Measurements from ENCODE around the gene HNF1A.
A peak's percentile ranks its signal among the peaks of the same experiment; 100 is the strongest.
"Not testable (repeated sequence)": the region's sequence is repeated elsewhere in the genome, so short reads cannot be mapped to it uniquely, and the experiment has no call there.

The HNF1A gene

GRCh38 chr12:121011820-121012219 is 33.5 kb downstream of the HNF1A start:
- no peak for DNase-seq (ENCODE audit: low read depth, low spot score)

DNA sequence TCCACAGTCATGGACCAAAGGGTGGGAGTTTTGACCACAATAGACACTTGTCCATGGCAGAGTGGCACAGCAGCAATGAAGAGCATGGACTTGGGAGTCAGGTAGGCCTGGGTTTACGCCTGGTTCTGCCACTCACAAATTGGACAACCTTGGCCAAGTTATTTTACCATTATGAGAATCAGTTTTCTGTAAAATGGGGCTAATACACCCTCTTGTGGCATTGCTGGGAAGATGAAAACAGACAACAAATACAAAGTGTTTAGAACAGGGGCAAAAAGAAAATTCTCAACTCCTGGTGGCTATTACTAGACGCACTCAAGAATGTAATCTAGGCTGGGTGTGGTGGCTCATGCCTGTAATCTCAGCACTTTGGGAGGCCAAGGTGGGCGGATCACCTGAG is 35.4 kb downstream of the HNF1A start:
- DNase-seq (ENCODE audit: low read depth, low spot score): no peak

- DNase-seq (ENCODE audit: low read depth, low spot score): peak; percentile 84
Observed at GRCh38 chr12:121015825-121016766, 37.8 kb downstream of the HNF1A start, which contains the start of gene C12orf43. TSS of gene C12orf43 (minus strand) at chr12:121016487. CDS start at chr12:121016474, 13 bp downstream.

DNA sequence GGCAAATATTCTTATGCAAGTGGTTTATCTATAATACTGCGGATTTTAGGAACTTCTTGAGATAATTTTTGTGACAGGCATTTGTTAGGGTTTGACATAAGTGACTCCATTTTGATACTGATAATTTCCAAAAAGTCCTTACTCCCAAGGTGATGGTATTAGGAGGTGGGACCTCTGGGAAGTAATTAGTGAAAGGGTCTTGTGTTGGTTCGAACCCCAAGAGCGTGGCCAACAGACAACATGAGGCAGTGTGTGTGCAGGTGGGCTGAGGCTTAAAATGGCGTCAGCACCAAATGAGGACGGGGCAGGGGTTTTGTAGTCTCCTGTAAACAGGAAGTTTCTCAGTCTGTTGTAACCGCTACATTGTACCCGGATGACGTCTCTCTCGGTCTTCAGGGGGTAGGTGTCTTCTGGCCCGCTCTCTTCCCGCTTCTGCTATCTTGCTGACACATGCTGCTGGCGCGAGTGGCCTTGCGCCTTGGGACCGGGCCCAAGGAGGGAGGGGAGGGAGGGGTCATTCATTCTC is 39.7 kb downstream of the HNF1A start:
- no peak for DNase-seq (ENCODE audit: low read depth, low spot score)

- no peak for DNase-seq (ENCODE audit: low read depth, low spot score)
Observed at GRCh38 chr12:121018860-121019617, 40.7 kb downstream of the HNF1A start.

GRCh38 chr12:121021754-121022153 is 43.4 kb downstream of the HNF1A start:
- DNase-seq (ENCODE audit: low read depth, low spot score): no peak

GRCh38 chr12:121022713-121023112 is 44.4 kb downstream of the HNF1A start:
- DNase-seq (ENCODE audit: low read depth, low spot score): no peak

DNA sequence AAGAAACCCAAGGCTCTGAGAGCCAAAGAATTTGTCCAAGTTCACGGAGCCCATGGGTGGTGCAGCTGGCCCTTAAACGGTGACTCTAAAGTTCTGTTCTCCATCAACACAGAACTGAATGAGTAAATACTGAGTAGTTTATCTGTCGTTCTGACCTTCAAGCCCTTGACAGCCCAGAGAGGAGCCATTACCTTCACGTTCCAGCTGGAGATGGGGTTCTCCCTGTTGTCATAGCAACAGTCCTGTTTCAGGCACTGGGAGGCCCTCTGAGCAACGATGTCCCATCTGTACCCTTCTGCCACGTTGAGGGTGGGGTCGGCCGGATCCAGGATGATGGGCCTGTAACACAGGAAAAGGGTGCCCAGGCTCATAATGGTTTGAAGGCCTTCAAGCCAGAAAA is 45.5 kb downstream of the HNF1A start:
- no peak for DNase-seq (ENCODE audit: low read depth, low spot score)

- DNase-seq (ENCODE audit: low read depth, low spot score): no peak
Observed at GRCh38 chr12:121025442-121026226, 47.3 kb downstream of the HNF1A start.

- DNase-seq (ENCODE audit: low read depth, low spot score): no peak
Observed at GRCh38 chr12:121026274-121027045, 48.1 kb downstream of the HNF1A start.

DNA sequence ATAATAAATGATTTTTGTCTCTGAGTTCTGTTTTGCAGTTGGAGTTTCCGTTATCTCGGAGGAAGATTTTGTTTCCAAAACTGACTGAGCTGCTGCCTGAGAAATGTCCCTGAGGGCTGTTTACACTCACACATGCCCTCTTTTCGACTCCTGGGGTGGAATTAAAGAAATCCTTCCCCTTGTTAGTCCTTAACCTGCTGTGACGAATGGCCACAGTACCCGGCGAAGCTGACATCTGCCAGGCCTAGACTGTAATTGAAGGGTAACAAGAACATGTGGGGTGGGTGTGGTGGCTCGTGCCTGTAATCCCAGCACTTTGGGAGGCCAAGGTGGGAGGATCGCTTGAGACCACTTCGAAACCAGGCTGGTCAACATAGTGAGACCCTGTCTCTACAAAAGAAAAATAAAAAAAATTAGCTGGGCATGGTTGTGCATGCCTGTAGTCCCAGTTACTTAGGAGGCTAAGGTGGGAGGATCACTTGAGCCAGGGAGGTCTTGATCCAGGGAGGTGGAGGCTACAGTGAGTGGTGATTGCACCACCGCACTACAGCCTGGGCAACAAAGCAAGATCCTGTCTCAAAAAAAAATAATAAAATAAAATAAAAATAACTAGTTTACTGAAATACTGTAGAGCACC is 52.4 kb downstream of the HNF1A start:
- DNase-seq (ENCODE audit: low read depth, low spot score): no peak

- no peak for DNase-seq (ENCODE audit: low read depth, low spot score)
Observed at GRCh38 chr12:121033625-121034349, 55.4 kb downstream of the HNF1A start.

DNA sequence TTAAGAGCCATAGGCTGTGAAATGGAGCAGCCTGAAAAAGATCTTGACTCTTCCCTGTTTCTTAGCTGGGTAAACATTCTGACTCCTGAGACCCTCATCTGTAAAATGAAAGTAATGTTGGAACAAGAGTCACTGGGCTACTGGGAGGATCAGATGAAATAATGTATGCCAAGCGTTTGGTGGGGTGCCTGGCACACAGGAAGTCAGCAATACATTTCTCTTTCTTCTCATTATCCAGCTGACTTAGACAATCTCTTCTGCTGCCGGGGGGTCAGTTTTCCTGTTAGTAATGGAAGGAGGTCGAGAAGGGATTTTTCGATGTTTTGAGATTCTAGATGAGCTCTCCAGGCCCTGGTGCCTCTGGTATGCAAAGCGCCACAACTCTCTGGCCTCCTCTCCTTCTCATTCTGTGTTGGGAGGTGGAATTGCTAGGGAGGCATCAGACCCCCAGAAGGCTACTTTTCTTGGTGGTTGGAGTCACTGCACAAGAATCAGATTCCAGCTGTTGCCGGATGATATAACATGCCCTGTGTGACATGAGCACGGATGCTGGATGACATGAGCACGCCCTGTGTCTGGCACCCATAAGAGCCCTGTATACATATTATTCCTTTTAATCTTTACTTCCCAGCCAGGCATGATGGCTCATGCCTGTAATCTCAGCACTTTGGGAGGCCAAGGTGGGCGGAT is 56.4 kb downstream of the HNF1A start:
- DNase-seq (ENCODE audit: low read depth, low spot score): no peak

DNA sequence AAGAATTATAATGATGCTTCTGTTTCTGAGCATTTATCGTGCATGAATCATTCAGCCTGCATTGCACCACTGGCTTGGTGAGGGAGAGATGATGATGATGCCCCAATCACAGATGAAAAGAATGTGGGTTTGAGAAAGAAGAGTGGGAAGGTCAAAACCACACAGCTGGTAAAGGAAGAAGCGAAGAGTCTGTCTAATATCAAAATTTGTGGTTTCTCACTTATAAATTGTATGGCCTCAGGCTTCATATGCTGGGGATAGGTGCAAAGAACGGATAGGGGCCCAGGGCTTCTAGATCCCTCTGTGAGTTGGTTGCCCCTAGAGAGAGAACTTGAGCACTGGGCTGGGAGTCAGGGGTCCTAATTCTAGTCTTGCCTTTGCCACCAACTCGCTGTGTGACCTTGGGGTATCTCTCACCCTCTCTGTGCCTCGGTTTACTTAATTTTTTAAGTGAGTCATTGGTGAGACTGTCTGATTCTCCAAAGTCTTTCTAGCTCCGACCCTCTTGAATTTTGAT is 58.5 kb downstream of the HNF1A start:
- DNase-seq (ENCODE audit: low read depth, low spot score): peak; percentile 17

GRCh38 chr12:121038861-121039668 is 60.7 kb downstream of the HNF1A start, which contains the start of gene OASL:
TSS of gene OASL (minus strand) at chr12:121039246. CDS start at chr12:121038971, 275 bp downstream.
- DNase-seq (ENCODE audit: low read depth, low spot score): no peak

GRCh38 chr12:121043067-121043466 is 64.7 kb downstream of the HNF1A start:
- no peak for DNase-seq (ENCODE audit: low read depth, low spot score)

DNA sequence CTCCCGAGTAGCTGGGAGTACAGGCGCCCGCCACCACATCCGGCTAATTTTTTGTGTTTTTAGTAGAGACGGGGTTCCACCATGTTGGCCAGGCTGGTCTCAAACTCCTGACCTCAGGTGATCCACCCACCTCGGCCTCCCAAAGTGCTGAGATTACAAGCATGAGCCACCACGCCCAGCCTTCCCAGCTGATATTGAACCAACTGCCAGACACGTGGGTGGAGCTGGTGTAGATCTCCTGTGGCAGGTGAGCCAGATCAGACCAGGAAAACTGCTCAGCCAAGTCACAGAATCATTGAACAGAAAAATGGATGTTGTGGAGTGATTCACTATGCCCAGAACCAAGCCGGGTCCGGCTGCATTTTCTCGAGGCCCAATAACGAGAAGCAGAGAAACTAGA is 69.1 kb downstream of the HNF1A start:
- not testable (repeated sequence) for DNase-seq (ENCODE audit: low read depth, low spot score)

DNA sequence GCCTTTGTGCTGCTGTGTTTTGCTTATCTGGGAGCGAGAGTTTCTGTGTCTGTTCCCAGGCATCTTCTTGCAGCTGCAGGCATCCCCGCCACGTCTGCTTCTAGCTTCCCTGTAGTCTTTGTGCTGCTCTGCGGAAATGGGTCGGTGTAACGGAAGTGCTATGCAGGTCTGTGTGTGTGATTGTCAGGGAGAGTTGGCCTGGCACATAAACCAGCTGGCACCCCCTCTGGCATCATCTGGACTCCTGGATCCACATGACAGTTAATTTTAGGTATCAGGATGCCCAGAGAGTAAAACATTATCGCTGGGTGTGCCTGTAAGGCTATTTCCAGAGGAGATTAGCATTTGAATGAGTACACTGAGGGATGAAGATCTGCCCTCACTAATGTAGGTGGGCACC is 70.1 kb downstream of the HNF1A start:
- DNase-seq (ENCODE audit: low read depth, low spot score): no peak
